Measurements from ENCODE around the gene DNASE1.
"Not testable (repeated sequence)": the region's sequence is repeated elsewhere in the genome, so short reads cannot be mapped to it uniquely, and the experiment has no call there.

Gene DNASE1

GRCh38 chr16:3655396-3656159 is 1.1 kb downstream of the DNASE1 start:
- Histone ChIP-seq H3K9me3 (replicated peaks; ENCODE audit: insufficient read depth, low read length) (no peaks in the 10 kb centered on the region), H3K27me3 (replicated peaks; ENCODE audit: insufficient read depth, low read length) (no peaks in the 10 kb centered on the region), H3K79me2 (ENCODE audit: low read length) (no peaks in the 10 kb centered on the region), H3K36me3 (replicated peaks; ENCODE audit: insufficient read depth, low read length) (peaks cover 4% of the 10 kb centered on the region), H3K4me1 (ENCODE audit: low read length) (no peaks in the 10 kb centered on the region), H2AFZ (ENCODE audit: low read length) (no peak overlapping the region), H4K20me1 (ENCODE audit: insufficient read depth, low read length) (no peaks in the 10 kb centered on the region), H3F3A (ENCODE audit: insufficient read depth, low read length) (no peaks in the 10 kb centered on the region), H3K9ac (ENCODE audit: low read length) (no peak overlapping the region), H3K9me2 (replicated peaks; ENCODE audit: insufficient read depth, low read length) (no peaks in the 10 kb centered on the region), H3K4me2 (ENCODE audit: low read depth, low read length) (no peak overlapping the region), H3K27ac (ENCODE audit: low read length) (no peak overlapping the region), H3K4me3 (ENCODE audit: low read length) (no peak overlapping the region)
- TF ChIP-seq CTCF (IDR thresholded peaks at IDR 0.05; ENCODE audit: low read length): no peak
- no peak for TF ChIP-seq EZH2 (optimal IDR thresholded peaks at IDR 0.05; ENCODE audit: low read depth, low read length)
- no peak for TF ChIP-seq EZH2phosphoT487 (IDR thresholded peaks at IDR 0.05; ENCODE audit: low read length)
- DNase-seq: no peak

- H3K4me1 ChIP-seq (ENCODE audit: low read length); H3K4me3 ChIP-seq (ENCODE audit: low read length); H3K9me2 ChIP-seq (replicated peaks; ENCODE audit: insufficient read depth, low read length); H3K79me2 ChIP-seq (ENCODE audit: low read length); H3K9me3 ChIP-seq (replicated peaks; ENCODE audit: insufficient read depth, low read length); H3K27me3 ChIP-seq (replicated peaks; ENCODE audit: insufficient read depth, low read length); DNase-seq; H4K20me1 ChIP-seq (ENCODE audit: insufficient read depth, low read length); H3F3A ChIP-seq (ENCODE audit: insufficient read depth, low read length); H3K4me2 ChIP-seq (ENCODE audit: low read depth, low read length); H3K27ac ChIP-seq (ENCODE audit: low read length); H3K9ac ChIP-seq (ENCODE audit: low read length); H2AFZ ChIP-seq (ENCODE audit: low read length); H3K36me3 ChIP-seq (replicated peaks; ENCODE audit: insufficient read depth, low read length): not testable (repeated sequence)
Measured at GRCh38 chr16:3656160-3656490, 1.6 kb downstream of the DNASE1 start.

- H3K9me2 ChIP-seq (replicated peaks; ENCODE audit: insufficient read depth, low read length): no peaks in the 10 kb centered on the region
- no peak overlapping the region for H3K9ac ChIP-seq (ENCODE audit: low read length)
- H4K20me1 ChIP-seq (ENCODE audit: insufficient read depth, low read length): no peaks in the 10 kb centered on the region
- no peaks in the 10 kb centered on the region for H3K27me3 ChIP-seq (replicated peaks; ENCODE audit: insufficient read depth, low read length)
- no peak overlapping the region for H3K4me3 ChIP-seq (ENCODE audit: low read length)
- no peaks in the 10 kb centered on the region for H3F3A ChIP-seq (ENCODE audit: insufficient read depth, low read length)
- no peaks in the 10 kb centered on the region for H3K9me3 ChIP-seq (replicated peaks; ENCODE audit: insufficient read depth, low read length)
- H3K79me2 ChIP-seq (ENCODE audit: low read length): no peaks in the 10 kb centered on the region
- H2AFZ ChIP-seq (ENCODE audit: low read length): no peak overlapping the region
- H3K4me2 ChIP-seq (ENCODE audit: low read depth, low read length): no peak overlapping the region
- DNase-seq: no peak
- H3K27ac ChIP-seq (ENCODE audit: low read length): no peak overlapping the region
- TF ChIP-seq EZH2phosphoT487 (IDR thresholded peaks at IDR 0.05; ENCODE audit: low read length) (no peak), EZH2 (optimal IDR thresholded peaks at IDR 0.05; ENCODE audit: low read depth, low read length) (no peak), CTCF (IDR thresholded peaks at IDR 0.05; ENCODE audit: low read length) (no peak)
- no peaks in the 10 kb centered on the region for H3K4me1 ChIP-seq (ENCODE audit: low read length)
- H3K36me3 ChIP-seq (replicated peaks; ENCODE audit: insufficient read depth, low read length): peaks cover 4% of the 10 kb centered on the region
Measured at GRCh38 chr16:3656491-3657468, 2.3 kb downstream of the DNASE1 start.
